ENCODE data around the gene GALNT17.
"Not testable (repeated sequence)": the region's sequence is repeated elsewhere in the genome, so short reads cannot be mapped to it uniquely, and the experiment has no call there.

The GALNT17 gene

DNA sequence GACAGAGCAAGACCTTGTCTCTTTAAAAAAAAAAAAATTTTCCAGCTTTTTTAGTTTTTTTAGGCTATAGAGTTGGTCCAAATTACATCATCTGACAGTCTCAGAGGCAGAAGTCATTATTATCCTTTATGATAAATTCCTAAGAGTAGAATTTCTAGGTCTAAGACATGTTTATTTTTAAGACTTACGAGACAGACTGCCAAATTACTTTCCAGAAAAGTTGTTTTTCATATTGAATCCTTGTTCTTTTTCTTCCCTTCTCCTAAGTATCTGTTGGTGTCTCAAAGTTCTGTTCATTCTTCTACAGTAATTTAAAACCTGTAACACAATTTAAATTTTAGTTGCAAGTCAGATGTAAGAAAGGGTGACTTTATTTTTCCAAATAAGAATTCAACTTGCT, 421.4 kb downstream of the GALNT17 start:
- no peak for DNase-seq (ENCODE audit: low read depth in 2 of 2, low spot score in 1 of 2)

DNA sequence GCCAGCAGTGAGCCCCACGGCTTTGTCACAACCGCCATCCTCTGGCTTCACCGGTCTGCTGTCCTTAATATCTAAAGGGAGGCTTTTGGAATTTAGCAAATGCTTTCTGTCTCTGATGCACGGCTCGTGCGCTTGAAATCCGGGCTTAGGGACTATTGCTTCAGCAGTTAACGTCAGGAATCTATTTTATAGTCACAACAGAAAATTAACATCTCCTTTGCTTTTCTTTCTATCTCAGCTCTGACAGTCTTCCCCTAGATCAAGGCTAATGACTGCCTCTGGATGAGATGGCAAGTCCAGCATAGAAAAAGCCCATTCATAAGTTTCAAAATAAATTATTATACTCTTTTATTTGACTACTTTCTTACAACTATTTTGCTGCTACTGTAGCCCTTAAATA, 423.8 kb downstream of the GALNT17 start:
- DNase-seq (ENCODE audit: low read depth in 2 of 2, low spot score in 1 of 2) = no peak

DNA sequence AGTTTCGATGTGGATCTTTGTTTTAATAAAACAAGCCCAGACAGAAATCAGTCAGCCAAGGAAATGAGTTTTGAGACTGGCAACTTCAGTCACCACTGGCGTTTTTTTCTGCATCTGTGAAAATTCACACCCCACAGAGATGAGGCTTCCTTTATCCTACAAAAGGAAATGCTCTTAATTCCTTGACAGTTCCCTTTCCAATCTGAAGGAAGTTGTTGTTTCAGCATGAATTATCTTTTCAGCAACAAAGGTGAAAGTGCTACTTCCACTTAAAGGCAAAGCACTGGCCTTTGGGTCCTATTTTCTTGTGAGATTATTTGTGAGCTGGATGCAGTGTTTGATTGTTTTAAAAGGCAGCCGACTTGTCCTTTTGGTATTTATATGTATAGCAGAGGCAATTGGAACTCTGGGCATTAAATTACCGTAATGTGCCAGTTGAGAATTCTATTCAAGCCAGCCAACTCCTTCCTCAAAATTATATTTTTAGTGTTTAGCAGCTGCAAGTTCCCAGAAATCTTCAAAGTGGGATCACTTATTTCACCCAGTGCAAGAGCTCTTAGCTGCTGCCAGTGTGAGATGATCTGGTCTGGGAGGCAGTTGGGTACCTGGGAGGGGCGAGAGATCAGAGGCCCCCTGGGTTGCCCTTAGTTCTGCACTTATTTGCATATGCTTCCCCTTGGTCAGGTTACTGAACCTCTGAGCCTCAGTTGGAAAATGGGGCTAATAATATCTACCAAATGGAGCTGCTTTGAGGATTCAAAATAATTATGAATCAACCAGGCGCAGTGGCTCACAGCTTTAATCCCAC, 427.1 kb downstream of the GALNT17 start:
- no peak for DNase-seq (ENCODE audit: low read depth in 2 of 2, low spot score in 1 of 2)

DNA sequence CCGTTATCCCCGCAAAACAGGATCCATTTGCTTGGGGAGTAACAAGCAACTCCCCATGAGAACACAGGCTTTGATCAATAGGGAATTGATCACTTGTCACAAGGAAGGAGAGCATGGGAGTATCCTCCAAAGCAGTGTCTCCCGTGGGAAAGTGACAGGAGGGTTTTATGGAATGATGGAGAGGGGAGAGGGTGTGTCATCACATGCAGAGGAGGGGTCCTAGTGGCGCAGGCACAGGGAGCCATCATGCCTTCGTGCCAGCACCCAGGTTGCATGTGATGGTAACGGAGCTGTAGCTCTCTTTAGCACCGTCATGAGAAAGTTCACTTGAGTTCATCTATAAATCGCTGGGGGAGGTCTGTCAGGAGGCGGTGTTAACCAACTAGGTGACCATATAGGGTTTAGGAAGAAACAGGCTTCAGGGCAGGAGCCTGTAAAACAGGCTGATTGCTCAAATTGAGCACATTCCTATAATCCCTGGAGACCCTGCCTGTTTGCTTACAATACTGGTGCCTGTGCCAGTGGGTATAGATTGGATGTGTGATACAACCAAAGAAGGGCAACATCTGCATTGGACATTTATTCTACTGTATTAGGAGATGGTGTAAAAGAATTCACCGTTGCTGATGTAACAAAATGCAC, 428.5 kb downstream of the GALNT17 start:
- no peak for DNase-seq (ENCODE audit: low read depth in 2 of 2, low spot score in 1 of 2)

DNA sequence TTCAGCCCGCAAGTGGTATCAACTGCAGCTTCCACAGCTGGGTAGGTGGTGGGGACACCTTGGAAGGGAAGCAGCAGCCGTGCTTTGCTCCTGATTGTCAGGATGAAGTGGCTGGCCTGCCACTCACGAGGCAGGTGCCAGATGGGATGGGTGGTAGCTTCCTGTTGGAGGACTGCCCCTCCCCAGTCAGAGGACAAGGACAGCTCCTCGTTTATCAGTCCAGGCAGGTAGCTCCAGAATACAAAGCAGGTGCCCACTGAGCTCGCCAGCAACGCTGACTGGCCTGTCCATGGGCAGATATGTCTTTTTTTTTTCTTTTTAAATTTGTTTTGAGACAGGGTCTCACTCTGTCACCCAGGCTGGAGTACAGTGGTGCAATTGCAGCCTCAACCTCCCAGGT, 431.3 kb downstream of the GALNT17 start:
- DNase-seq (ENCODE audit: low read depth in 2 of 2, low spot score in 1 of 2) = no peak

DNA sequence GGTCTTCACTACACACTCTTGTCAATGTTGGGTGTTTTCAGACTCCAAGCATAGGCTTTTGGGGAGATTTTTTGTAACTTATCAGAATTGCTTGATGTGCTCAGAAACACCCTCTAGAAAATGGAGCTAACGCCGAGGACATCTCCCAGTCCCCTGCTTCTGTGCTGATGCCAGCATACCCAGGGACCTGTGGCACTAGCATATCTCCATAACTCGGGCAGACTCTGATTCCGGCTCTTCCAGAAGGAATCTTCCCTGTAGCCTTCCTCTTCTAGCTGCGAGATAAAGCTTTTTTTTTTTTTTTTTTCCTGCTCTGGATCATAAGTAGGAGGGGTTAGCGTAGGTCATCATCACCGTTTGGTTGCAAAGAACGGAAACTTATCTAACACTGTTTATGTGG, 434.4 kb downstream of the GALNT17 start:
- no peak for DNase-seq (ENCODE audit: low read depth in 2 of 2, low spot score in 1 of 2)

DNA sequence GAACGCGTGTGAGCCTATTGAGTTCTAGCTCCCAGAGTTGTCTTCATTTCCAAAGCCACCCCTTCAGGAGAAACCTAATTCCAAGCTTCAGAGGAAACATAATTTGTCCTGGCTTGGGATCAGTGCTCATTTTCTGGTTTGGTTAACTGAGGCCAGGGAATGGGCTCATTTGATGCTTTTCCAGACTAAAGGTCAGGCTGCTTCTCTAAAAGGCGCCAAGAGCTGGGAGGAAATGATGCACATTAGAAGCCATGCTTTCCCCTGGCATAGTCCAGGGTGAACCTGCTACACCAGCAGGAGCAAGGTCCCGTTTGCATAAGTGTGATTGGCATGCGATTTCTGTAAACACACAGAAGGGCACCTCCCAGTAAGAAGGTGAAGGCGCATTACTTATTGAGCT, 435.0 kb downstream of the GALNT17 start:
- DNase-seq (ENCODE audit: low read depth in 2 of 2, low spot score in 1 of 2) = no peak

DNA sequence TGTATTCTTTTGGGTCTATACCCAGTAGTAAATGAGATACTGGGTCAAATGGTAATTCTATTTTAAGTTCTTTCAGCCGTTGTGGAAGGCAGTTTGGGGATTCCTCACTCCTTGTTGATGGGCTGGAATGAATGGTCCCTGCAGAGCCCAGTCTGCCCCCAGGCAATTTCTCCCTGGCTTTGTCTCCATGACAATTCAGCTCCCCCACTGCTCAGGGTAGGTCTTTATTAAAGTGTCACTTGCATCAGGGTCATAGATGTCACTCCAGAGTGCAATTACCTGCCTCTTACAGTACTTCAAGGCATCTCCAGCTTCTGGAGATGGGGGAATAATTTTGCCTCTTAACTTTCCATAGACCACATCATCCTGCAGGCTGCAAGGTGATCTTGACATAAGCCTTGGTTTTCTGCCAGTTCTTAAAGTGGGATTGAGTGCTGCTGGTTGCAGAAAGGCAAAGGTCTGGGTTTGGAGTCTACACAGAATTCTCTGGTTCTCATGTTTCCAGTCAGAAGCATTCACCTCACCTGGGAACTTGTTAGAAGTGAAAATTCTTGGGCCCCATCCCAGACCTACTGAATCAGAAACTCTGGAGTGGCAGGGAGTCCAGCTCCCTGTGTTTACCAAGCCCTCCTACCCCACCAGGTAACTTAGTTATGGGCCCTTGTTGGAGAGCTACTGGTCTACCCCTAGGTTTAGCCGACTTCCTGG, 442.4 kb downstream of the GALNT17 start:
- no peak for DNase-seq (ENCODE audit: low read depth in 2 of 2, low spot score in 1 of 2)

DNA sequence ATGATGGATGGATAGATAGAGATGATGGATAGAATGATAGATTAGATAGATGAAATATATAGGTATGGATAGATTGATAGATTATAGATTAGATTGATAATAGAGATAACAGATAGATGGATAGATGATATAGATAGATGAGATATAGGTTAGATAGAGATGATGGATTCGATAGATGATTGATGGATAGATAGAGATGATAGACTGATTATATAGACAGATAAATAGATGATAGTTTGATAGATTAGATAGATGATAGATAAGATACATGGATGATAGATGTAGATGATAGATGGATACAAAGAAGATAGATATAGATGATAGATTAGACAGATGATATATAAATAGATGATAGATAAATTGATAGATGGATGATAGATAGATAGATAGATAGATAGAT, 448.1 kb downstream of the GALNT17 start:
- no peak for DNase-seq (ENCODE audit: low read depth in 2 of 2, low spot score in 1 of 2)

DNA sequence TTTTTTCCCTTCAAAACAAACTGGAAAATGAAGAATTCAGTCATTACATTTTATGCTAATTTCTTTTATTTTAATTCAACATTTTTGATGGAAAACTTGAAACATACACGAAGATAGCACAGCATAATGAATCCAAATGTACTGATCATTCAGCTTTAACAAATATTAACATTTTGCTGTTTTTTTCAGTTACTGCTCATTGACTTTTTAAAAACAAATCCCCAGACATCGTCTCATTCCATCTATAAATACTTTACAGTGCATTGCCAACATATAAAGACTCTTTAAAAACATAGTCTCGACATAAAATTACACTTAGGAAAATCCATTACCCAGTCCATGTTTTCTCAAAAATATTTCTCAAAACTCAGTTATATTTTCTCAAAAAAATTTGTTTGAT, 452.3 kb downstream of the GALNT17 start:
- no peak for DNase-seq (ENCODE audit: low read depth in 2 of 2, low spot score in 1 of 2)

DNA sequence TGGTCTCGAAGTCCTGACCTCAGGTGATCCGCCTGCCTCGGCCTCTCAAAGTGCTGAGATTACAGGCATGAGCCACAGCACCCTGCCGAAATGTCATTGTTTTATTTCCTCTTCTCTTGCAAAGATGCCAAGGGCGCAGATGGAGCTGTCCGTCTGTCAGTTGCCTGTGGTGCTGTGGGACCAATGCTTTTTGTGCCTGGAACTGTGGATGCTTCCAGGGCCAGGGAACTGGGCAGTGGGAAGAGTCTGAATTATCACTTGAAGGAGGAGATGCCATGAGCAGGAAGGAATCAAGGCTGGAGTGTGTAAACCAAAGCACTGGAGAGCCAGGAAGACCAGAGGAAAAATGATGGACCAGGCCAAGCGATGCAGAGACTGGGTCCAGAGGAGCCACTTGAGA, 459.9 kb downstream of the GALNT17 start:
- DNase-seq (ENCODE audit: low read depth in 2 of 2, low spot score in 1 of 2) = no peak

DNA sequence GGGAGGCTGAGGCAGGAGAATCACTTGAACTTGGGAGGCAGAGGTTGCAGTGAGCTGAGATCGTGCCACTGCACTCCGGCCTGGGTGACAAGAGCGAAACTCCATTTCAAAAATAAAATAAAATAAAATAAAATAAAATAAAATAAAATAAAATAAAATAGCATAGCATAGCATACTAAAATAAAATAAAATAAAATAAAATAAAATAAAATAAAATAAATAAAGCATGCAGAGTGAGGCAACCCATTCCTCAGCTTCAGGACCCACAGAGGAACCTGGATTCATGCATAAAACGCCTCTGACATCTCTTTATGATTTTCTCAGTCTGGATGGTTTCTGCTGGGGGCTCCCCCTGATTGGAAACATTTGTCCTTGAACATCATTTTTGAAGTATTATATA, 460.4 kb downstream of the GALNT17 start:
- not testable (repeated sequence) for DNase-seq (ENCODE audit: low read depth in 2 of 2, low spot score in 1 of 2)

DNA sequence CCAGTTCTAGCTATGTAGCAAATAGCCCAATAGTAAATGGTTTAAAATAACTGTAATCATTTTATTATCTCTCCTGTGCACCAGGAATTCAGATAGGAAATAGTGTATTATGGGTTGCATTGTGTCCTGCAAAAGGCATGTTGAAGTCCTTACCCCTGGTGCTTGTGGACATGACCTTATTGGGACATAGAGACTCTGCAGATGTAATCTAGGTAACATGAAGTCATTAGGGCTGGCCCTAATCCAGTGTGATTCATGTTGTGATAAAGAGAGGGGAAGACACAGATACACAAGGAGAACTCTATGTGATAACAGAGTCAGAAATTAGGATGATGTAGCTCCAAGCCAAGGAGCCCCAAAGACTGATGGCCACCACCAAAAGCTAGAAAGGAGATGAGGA, 462.8 kb downstream of the GALNT17 start:
- DNase-seq (ENCODE audit: low read depth in 2 of 2, low spot score in 1 of 2) = no peak

DNA sequence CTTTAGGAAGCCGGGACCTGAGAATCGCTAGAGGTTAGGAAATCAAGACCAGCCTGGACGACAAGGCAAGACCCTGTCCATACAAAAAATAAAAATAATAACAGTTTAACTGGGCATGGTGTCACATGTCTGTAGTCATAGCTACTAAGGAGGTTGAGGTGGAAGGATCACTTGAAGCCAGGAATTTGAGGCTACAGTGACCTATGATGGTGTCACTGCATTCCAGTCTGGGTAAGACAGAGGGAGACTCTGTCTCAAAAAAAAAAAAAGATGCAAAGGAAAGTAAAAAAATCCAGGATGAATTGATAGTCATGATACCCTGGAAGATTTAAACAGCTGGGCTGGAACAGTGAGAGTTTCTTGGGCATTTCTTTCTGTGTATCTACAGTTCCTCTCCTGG, 463.2 kb downstream of the GALNT17 start:
- DNase-seq (ENCODE audit: low read depth in 2 of 2, low spot score in 1 of 2) = no peak

DNA sequence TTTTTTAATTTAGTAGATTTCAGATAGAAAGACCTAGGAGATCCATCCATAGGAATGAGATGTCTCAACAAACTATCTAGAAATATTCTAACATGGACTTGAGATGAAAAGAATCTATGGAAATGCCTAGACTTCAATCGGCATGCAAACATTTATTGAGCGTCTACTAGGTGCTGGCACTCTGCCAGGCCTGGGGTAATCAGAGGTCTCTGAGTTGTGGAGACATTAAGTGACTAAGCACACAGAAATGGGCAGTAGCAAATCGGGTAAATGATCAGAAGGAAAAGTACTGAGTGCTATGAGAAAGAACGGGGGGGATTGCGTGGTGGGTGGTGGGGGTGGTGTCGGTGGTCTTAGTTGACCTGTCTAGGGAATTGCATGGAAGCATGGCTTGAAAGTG, 466.6 kb downstream of the GALNT17 start:
- no peak for DNase-seq (ENCODE audit: low read depth in 2 of 2, low spot score in 1 of 2)

DNA sequence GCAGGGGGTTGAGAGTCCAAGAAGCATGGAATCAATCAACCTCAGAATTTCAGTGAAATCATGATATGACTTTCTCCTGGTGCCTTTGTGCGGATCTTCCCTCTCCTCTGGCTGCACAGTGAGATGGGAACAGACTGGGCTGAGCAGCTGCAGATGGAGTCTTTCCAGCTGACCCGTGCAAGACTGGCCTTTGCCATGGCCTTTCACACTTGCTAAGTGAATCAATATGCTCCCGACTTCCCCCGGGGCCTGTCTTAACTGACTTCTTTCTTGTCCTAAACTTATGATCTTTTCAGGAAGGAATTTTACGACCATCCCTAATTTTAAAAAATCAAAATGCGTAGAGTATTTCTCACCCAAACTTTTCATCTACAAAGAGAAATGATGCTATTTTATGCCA, 469.9 kb downstream of the GALNT17 start:
- no peak for DNase-seq (ENCODE audit: low read depth in 2 of 2, low spot score in 1 of 2)

DNA sequence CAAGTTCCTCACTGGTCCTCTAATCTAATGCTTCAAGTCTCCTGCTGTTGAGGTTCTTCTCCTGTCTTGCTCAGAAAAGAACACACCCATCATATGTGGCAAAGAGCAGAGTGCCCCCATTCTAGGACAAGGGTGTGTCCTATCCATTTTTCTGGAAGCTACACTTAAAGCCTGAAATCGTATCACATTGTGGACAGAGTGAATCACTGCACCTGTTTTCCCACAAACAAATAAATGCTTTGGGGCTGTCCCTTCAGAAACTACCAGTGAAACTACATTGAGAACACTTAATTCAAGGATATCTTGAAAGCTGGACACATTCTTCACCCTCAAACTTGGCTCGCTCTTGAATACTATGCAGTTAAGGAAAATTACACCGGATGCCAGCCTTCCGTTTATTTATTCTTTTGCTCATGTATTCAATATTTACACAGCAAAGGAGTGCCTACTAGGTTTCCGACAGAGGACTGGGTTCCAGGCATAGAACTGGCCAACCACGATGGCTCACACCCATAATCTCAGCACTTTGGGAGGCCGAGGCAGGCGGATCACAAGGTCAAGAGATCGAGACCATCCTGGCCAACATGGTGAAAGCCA, 473.0 kb downstream of the GALNT17 start:
- no peak for DNase-seq (ENCODE audit: low read depth in 2 of 2, low spot score in 1 of 2)

DNA sequence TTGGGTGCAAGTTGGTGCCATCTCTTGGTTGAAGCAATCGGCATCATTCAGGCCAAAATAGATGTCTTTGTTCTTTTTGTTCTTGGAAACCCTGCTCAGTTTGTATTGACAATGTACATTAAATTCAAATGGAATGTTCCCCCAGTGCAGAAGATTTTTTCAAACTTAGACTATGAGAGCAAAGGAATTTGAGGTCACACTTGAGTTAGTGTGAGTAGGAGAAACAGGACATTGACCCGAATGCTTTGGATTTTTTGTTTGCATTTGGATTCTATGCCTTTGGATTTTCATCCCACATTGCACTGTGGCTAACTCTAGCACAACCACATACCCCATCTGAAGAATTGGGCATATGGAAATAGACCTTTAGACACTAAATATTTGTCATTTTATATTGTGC, 480.0 kb downstream of the GALNT17 start:
- DNase-seq (ENCODE audit: low read depth in 2 of 2, low spot score in 1 of 2) = no peak

DNA sequence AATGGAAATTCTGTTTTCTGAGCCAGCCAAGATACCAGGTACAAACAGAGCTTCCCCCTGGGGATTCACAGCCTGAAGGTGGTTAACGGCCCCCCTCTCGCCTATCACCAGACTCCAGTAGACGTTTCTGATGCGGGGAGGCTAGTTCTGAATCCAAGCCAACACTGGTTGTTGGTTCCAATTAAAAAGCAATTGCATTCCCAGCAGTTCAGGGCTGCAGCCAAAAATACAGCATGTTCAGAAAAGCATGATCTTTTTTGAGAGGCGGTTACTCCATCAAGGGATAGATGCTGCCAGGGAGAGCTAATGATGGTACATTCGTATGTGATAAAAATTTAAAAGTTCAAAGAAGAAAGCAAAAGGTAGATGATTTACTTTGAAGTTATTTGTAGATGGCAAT, 481.0 kb downstream of the GALNT17 start:
- DNase-seq (ENCODE audit: low read depth in 2 of 2, low spot score in 1 of 2) = no peak

DNA sequence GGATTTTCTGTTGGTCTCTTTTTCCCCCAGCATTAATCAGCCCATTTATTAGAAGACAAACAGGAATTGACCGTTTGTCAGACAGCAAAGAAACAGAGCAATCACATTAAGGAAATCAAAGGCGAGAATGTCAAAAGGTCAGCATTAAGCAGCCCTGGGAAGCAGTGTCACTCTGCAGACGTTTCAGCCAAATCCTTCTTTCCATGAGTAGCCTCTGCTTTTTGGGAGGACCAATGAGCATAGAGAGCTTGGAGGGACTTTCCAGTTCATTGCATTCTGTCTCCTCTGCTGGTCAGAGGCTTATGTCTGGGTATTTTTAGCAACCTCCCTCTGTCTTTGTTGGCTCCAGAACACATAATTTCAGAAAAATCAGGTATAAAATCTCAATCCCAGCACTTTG, 481.4 kb downstream of the GALNT17 start:
- DNase-seq (ENCODE audit: low read depth in 2 of 2, low spot score in 1 of 2) = no peak

DNA sequence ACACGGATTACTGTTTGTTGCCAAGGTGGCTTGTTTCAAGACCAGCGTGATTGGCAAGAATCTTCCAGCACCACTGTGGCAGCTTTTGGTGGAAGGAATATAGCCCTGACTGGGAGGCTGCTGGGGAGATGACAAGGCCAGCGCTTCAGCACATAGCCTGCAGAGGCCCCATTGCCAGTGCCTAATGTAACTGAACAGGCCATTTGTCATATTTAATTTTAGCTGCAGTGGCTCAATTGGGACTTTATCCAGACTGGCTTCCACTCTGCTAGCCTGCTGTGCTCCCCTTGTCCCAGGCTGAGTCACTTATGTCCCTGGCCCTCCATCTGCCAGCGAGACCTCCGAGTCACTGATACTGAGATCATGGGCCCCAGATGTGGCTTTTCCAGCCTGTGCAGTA, 483.1 kb downstream of the GALNT17 start:
- no peak for DNase-seq (ENCODE audit: low read depth in 2 of 2, low spot score in 1 of 2)

DNA sequence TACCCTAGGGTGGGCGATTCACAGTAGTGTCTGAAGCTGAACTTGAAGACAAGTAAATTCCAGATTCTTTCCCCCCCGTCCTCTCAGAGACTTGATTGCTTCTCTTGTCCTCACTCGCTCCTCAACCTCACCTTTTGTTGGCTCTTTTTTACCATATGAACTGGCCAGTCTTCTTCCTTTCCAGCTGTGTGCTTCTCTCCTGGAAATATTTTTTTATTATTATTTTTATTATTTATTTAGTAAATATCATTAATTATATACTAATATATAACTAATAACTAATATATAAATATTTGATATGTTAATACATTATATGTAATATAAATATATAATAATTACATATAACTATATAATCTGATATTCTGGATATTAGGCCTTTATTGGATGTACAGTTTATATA, 484.3 kb downstream of the GALNT17 start:
- DNase-seq (ENCODE audit: low read depth in 2 of 2, low spot score in 1 of 2) = no peak
